T-helper 1 cell treated with Interleukin-12 subunit alpha and Interleukin-12 subunit beta and Interleukin-4 antibody, amounts not matched to agents 30 ng/mL and 1 ng/mL, for 36 hours (primary cell): ENCODE results near the gene CDK18. TPM values are rescaled to one million over a fixed set of nuclear protein-coding genes. Genes with fewer than 3 reads are reported as not detected.

Source experiments
- intact Hi-C: fragments of 100-400 bp; cut with micrococcal nuclease; formaldehyde crosslinking; loops from one replicate; pipeline ENCODE4 v1.15.1; 2024
- total RNA-seq: library from RNA; stranded (reverse); gene quantifications from 2 replicates; pipeline ENCODE4 v1.2.3, GENCODE V29; 2022

Gene CDK18
- total RNA-seq, 1 donor from 2014 or later: 0.07 TPM

DNA sequence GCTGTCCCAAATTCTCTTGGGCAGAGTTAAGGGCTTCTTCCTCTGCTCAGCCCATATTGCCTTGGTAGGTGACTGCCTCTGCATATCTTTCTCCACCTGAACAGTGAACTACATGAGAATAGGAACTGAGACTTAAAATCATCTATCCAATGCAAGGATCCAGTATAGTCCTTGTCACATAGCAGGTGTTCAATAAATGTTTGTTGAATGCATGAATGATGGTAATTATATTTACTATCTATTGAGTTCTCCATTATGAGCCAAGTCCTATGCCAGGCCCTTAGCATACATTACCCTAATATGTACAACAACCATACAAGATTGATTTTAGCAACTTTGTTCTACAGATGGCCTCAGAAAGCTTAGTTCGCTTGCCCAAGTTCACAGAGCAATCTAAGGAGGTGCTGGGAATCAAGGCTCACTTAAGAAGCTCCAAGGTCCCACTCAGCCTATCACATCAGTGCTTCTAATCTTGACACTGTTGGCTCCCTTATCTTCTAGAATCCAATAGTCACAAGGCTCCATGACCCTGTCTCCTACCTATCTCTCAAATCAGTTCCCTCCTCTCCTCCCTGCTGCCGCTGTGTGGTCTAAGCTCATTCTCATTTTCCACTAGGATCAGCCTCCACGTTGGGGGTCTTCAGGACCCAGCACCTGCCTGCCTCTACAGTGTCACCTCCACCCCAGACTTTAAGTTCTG is 2.2 kb upstream of the CDK18 start:
- intact Hi-C loops: no loop called here

GRCh38 chr1:205502992-205503391 is 1.5 kb upstream of the CDK18 start:
- intact Hi-C loops: no loop called here

- intact Hi-C loops: no loop called here
Observed at GRCh38 chr1:205505076-205505729, 734 bp downstream of the CDK18 start.

DNA sequence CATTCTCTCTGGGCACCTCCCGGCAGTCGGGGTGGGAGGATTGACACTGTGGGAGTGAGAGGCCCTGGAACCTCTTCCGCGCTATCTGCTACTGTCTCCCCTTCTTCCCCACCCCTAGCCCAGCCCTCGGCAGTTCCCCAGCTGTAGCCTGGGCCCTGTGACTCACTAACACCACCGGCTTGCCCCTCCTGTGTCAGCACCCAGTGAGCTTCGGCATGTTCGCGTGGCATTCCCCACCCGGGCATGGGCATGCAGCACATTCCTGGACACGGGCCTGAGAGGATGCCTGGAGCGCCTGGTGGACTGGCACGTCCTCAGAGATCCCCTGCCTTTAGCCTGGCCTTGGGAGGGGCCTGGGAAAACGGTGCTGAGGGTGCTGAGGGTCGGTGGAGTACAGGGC is 1.3 kb downstream of the CDK18 start:
- intact Hi-C loops: no loop called here

- intact Hi-C loops: no loop called here
Observed at GRCh38 chr1:205506409-205507200, 2.1 kb downstream of the CDK18 start.

DNA sequence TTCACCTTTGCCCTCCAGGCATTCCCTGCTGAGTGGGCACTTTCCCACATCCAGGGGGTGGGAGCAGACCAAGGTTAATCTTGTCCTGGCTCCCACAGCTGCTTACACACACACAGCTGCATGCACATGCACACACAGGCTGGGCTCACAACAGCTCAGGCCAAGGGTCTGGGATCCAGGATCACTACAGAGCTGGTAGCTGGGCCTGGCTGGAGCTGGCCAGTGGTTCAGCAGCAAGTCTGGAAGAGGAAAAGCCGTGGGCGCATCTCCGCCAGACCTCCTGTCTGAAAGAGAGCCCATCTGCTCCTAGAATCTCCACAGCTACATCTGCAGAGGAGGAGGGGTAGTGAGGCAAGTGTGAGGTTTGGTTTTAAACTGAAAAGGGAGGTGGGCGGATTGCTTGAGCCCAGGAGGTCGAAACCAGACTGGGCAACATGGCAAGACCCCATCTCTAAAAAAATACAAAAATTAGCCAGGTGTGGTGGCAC is 3.8 kb downstream of the CDK18 start:
- intact Hi-C loops: no loop called here

GRCh38 chr1:205510308-205510950 is 6.0 kb downstream of the CDK18 start:
- intact Hi-C loops: no loop called here

GRCh38 chr1:205510951-205511330 is 6.5 kb downstream of the CDK18 start:
- intact Hi-C loops: no loop called here

- intact Hi-C loops: no loop called here
Observed at GRCh38 chr1:205512059-205513045, 7.9 kb downstream of the CDK18 start.

DNA sequence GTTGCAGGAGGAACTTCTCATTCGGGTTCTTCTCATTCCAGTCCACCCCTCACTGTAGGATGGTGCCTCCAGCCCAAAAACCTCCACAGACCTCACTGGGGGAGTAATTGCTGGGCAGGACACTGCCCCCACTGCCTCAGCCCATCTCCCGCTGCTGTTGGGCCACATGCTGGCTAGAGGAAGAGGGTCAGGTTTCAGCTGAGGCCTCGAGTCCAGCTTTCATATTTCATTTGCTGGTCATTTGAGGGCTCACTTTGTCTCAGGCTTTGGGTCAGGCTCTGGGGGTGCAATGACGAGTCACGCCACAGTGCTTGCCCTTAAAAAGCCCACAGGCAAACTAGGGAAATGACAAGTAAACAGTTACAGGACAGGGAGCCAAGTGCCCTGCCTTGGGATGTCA is 9.3 kb downstream of the CDK18 start:
- intact Hi-C loops: no loop called here

DNA sequence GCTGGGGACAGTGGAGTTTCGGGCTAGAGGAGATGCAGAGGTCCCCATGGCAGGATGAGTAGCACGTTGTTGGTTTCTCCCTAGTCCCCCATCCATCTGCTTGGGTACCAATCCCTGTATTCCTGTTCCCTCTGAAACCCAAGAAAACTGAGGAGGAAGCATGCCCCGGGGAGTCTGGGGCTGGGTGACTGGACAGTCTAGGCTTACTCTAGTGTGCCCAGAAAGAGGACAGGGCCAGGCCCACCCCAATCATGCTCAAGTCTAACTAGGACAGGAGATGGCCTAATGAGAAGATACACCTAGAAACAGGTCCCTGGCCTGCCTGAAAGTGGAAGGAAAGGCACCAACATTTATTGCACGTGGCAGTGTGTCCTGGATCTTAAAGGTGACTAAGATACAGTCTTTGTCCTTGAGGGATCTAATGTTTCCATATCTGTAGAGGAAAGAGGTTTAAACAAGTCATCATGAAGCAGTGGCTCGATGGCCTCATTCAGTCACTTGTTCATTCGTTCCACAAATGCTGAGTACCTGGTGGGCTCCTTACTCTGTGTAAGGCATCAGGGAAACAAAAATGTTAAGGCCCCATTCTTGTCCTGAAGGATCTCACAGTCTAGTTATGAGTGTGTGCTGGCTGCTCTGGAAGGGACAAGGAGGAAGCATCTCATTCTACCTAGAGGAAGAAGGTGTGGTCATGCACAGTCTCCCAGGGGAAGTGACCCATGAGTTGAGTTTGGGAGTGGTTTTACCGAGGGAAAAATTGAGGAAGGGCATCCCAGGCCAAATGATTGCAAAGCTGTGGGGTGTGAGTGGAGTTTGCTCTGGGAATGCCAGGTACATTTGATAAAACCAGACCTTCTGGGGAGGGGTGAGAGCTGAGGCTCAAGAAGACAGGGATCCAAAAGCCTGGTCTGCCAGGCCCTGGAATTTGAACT is 10.0 kb downstream of the CDK18 start:
- intact Hi-C loops: no loop called here

DNA sequence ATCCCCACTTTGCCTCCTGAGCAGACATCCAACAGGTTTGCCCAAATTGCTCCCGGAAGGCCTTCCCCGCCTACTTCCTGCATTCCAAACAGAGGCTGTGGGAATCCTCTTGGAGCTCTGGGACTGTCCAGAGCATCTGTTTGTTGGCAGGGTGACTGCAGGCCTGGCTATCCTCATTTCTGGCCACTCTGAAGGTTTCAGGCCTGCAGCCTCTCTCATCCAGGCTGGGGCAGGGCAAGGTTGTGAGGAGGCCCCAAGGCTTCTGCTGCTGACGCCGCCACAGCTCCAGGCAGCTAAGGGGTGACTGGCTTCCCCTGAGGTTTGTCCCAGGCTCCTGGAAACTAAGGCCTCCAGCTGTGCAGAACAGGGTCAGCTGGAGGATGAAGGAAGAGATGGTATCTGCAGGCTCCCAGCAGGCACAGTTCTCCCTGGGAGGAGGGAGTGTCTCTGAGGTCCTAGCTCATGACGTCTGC is 11.3 kb downstream of the CDK18 start:
- intact Hi-C loops: no loop called here

DNA sequence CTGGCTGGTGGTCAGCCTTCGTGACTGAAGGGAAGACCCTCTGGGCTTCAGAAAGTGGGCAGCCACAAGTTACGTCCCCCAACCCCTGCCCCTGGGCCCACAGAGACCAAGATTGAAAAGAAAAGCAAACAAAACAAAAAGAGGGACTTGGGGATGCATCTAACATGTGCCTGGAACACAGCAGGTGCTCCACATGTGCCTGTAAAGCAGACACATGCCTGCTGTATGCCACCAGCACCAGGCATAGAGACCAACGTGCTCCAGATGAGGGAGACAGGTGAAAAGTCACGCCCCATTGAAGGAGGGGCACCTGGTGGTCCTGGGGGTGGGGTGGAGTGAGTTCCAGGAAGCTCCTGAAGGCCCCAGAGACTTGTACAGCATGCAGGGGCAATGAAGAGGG is 11.9 kb downstream of the CDK18 start:
- intact Hi-C loops: no loop called here

- intact Hi-C loops: no loop called here
Observed at GRCh38 chr1:205517288-205517687, 12.8 kb downstream of the CDK18 start.

GRCh38 chr1:205517763-205518162 is 13.3 kb downstream of the CDK18 start:
- intact Hi-C loops: no loop called here

GRCh38 chr1:205518661-205519540 is 14.4 kb downstream of the CDK18 start:
- intact Hi-C loops: no loop called here

DNA sequence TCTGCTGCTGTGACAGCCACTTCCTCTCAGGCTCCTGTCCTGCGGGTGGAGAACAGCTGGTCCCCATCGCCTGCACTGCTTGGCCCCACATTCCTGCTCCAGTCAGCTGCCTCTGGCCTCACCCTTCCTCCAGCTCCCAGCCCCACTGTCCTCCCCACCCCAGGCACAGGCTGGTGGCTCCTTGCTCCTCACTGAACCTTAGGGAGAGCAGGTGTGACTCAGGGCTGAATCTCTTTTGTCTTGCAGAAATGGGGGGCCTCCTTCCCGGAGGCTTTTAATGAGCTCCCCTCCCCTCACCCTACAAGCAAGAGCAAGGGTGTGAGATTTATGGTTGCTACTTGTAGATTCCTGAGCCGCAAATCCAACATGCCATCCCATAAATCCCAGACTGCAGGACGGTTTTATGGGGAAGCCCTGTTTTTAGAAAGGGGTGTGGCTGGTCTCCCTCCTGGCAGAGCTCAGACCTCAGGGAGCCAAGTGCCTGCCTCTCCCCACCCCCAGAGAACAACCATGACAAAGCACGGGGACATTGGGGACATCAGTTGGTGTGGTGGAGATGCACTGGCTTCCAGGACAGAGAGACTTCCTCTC is 15.2 kb downstream of the CDK18 start:
- intact Hi-C loops: no loop called here

DNA sequence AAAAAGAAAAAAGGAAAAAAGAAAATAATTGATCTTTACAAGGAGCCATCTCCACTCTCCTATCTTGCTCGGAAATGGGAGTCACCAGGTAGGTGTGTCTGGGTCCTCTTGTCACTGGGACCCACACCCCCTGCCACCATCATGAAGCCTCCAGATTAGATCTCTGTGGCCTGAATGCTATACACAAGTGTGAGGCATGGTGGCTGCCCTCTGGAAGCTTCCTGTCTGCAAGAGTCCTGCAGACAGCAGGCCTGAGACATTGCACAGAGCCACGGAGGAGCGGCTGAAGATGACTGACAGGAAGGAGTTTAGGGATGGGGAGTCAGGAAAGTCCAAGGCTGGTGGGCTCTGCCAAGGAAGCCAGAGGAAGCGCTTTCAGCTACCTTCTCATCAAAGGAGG is 16.2 kb downstream of the CDK18 start:
- intact Hi-C loops: no loop called here
